KMS-11 (cell line): Measurements from ENCODE around the gene SUGCT.

Source experiments
- H2AFZ ChIP-seq: fragments of 200-600 bp; sonication (generic); 2 replicates; pipeline ENCODE4 v1.6.1; 2016; ENCODE audit warnings: antibody characterized with exemption, mixed run types, low read depth
- H3K27ac ChIP-seq: fragments of 200-600 bp; sonication (generic); 2 replicates; pipeline ENCODE4 v1.6.1; 2016; ENCODE audit warnings: mild to moderate bottlenecking, mixed run types
- H3K27me3 ChIP-seq: fragments of 200-600 bp; sonication (generic); 2 replicates; pipeline ENCODE4 v1.6.1; 2017; ENCODE audit warnings: mild to moderate bottlenecking, low read depth, mixed run types, moderate library complexity; ENCODE audit not compliant: insufficient read depth
- H3K36me3 ChIP-seq: fragments of 200-600 bp; sonication (generic); 2 replicates; pipeline ENCODE4 v1.6.1; 2017; ENCODE audit warnings: mild to moderate bottlenecking, mixed run types; ENCODE audit not compliant: insufficient read depth
- H3K4me1 ChIP-seq: fragments of 200-600 bp; sonication (generic); 2 replicates; pipeline ENCODE4 v1.6.1; 2016; ENCODE audit warnings: mild to moderate bottlenecking, low read depth, mixed run types; ENCODE audit not compliant: poor library complexity, severe bottlenecking
- H3K4me2 ChIP-seq: fragments of 200-600 bp; sonication (generic); 2 replicates; pipeline ENCODE4 v1.7.0; 2016; ENCODE audit warnings: mild to moderate bottlenecking, mixed run types
- H3K4me3 ChIP-seq: fragments of 200-600 bp; sonication (generic); IDR thresholded peaks from 2 replicates; pipeline ENCODE4 v1.6.1; 2017; ENCODE audit warnings: low read depth, low read length, mixed read lengths; ENCODE audit not compliant: insufficient read depth
- H3K79me2 ChIP-seq: fragments of 200-600 bp; sonication (generic); 2 replicates; pipeline ENCODE4 v1.6.1; 2016; ENCODE audit warnings: low read depth, mixed run types; ENCODE audit not compliant: insufficient read depth
- H3K9ac ChIP-seq: fragments of 200-600 bp; sonication (generic); 2 replicates; pipeline ENCODE4 v1.6.1; 2016; ENCODE audit warnings: mild to moderate bottlenecking, mixed run types
- H4K20me1 ChIP-seq: fragments of 200-600 bp; sonication (generic); 2 replicates; pipeline ENCODE4 v1.6.1; 2016; ENCODE audit warnings: mild to moderate bottlenecking, mixed run types; ENCODE audit not compliant: insufficient read depth
- CTCF ChIP-seq: fragments of 200-600 bp; sonication (generic); conservative IDR thresholded peaks from 2 replicates; pipeline ENCODE4 v1.6.1; 2017; ENCODE audit warnings: low read depth, mild to moderate bottlenecking, antibody characterized with exemption, low read length, moderate library complexity, mixed read lengths

The SUGCT gene

GRCh38 chr7:40638545-40639320, 503.9 kb downstream of the SUGCT start:
- no peaks in the 10 kb centered on the region for H3K79me2 ChIP-seq
- H3K4me1 ChIP-seq = no peaks in the 10 kb centered on the region
- no peak overlapping the region for H3K4me2 ChIP-seq
- no peak overlapping the region for H2AFZ ChIP-seq
- H3K4me3 ChIP-seq = no peak overlapping the region
- H4K20me1 ChIP-seq = no peaks in the 10 kb centered on the region
- no peak for TF ChIP-seq CTCF
- no peaks in the 10 kb centered on the region for H3K27me3 ChIP-seq
- no peak overlapping the region for H3K27ac ChIP-seq
- H3K36me3 ChIP-seq = no peaks in the 10 kb centered on the region
- no peak overlapping the region for H3K9ac ChIP-seq

- Histone ChIP-seq H3K4me3 (no peak overlapping the region), H3K36me3 (no peaks in the 10 kb centered on the region), H3K27ac (no peak overlapping the region), H3K79me2 (no peaks in the 10 kb centered on the region), H4K20me1 (no peaks in the 10 kb centered on the region), H3K27me3 (no peaks in the 10 kb centered on the region), H2AFZ (no peak overlapping the region), H3K4me2 (no peak overlapping the region), H3K4me1 (peaks cover 3% of the 10 kb centered on the region), H3K9ac (no peak overlapping the region)
- no peak for TF ChIP-seq CTCF
Observed at GRCh38 chr7:40640566-40640965, 505.8 kb downstream of the SUGCT start.

GRCh38 chr7:40641701-40642100, 506.9 kb downstream of the SUGCT start:
- Histone ChIP-seq H3K36me3 (no peaks in the 10 kb centered on the region), H4K20me1 (no peaks in the 10 kb centered on the region), H3K27ac (no peak overlapping the region), H3K4me2 (no peak overlapping the region), H3K4me1 (peaks cover 8% of the 10 kb centered on the region), H2AFZ (no peak overlapping the region), H3K9ac (no peak overlapping the region), H3K27me3 (no peaks in the 10 kb centered on the region), H3K79me2 (no peaks in the 10 kb centered on the region), H3K4me3 (no peak overlapping the region)
- TF ChIP-seq CTCF = no peak

GRCh38 chr7:40643664-40644063, 508.9 kb downstream of the SUGCT start:
- H3K36me3 ChIP-seq = no peaks in the 10 kb centered on the region
- H3K79me2 ChIP-seq = no peaks in the 10 kb centered on the region
- H4K20me1 ChIP-seq = no peaks in the 10 kb centered on the region
- H2AFZ ChIP-seq = no peak overlapping the region
- no peak for TF ChIP-seq CTCF
- no peak overlapping the region for H3K4me2 ChIP-seq
- H3K9ac ChIP-seq = no peak overlapping the region
- no peak overlapping the region for H3K27ac ChIP-seq
- H3K4me3 ChIP-seq = no peak overlapping the region
- peaks cover 8% of the 10 kb centered on the region for H3K4me1 ChIP-seq
- H3K27me3 ChIP-seq = no peaks in the 10 kb centered on the region
